Activated CD4-positive, alpha-beta T cell treated with anti-CD3 and anti-CD28 coated beads for 36 hours (primary cell): Measurements from ENCODE around the gene RAB36. TPM values are rescaled to one million over a fixed set of nuclear protein-coding genes. Genes with fewer than 3 reads are reported as not detected.

Experiments used
- ATAC-seq: fragments of 200-7000 bp; cut with Tn5 transposase; one replicate; pipeline ENCODE4 v1.10.0; 2021; ENCODE audit warnings: mild to moderate bottlenecking, moderate library complexity
- CTCF ChIA-PET: fragments of 350-600 bp; sonication (Branson Sonifier 250); formaldehyde crosslinking; loops from one replicate; lab custom pipeline; 2021; ENCODE audit warnings: antibody characterized with exemption; lab: Charles Lee
- POLR2A ChIA-PET: fragments of 350-600 bp; sonication (Branson Sonifier 250); formaldehyde crosslinking; loops from one replicate; lab custom pipeline; 2021; ENCODE audit warnings: antibody characterized with exemption, inconsistent platforms; lab: Charles Lee
- DNase-seq: peaks from one replicate; pipeline ENCODE4 v3.0.0-alpha.2; 2020
- H3K27ac Mint-ChIP-seq: one replicate; pipeline ENCODE4 v1.8.0; 2021; ENCODE audit warnings: mixed read lengths
- H3K27me3 Mint-ChIP-seq: one replicate; pipeline ENCODE4 v1.8.0; 2021; ENCODE audit warnings: mixed read lengths
- H3K36me3 Mint-ChIP-seq: one replicate; pipeline ENCODE4 v1.8.0; 2021; ENCODE audit warnings: low read depth, mixed read lengths
- H3K4me1 Mint-ChIP-seq: one replicate; pipeline ENCODE4 v1.8.0; 2021; ENCODE audit warnings: mixed read lengths
- H3K4me3 Mint-ChIP-seq: one replicate; pipeline ENCODE4 v1.8.0; 2021; ENCODE audit warnings: mild to moderate bottlenecking, moderate library complexity, mixed read lengths
- H3K9me3 Mint-ChIP-seq: one replicate; pipeline ENCODE4 v1.8.0; 2021; ENCODE audit warnings: low read depth, mixed read lengths
- intact Hi-C, 2 experiments: fragments of 100-400 bp; cut with DNase I in 1 of 2; cut with micrococcal nuclease in 1 of 2; formaldehyde crosslinking; loops; one replicate each; pipeline versions ENCODE4 v1.14.2 to v1.15.1; 2022 to 2024; cut with DNase I, micrococcal nuclease
- total RNA-seq, 2 experiments: library from RNA; stranded (reverse); gene quantifications; one replicate each; pipeline ENCODE4 v1.2.3, GENCODE V29; 2021

RAB36 gene
- total RNA-seq, 2 experiments from 2014 or later, result 0.35 to 0.50 TPM

- H3K4me3 Mint-ChIP-seq, result no peak overlapping the region
- CTCF ChIA-PET, result interaction anchor here (1.1 kb wide), 1 partner anchor 22 kb away, joined by 3 read pairs; the partner anchor contains the start of gene RAB36
- intact Hi-C loops, result no loop called here
- DNase-seq (no peak), ATAC-seq (no peak)
- no peaks in the 10 kb centered on the region for H3K27me3 Mint-ChIP-seq
- POLR2A ChIA-PET, result no interaction called here
- H3K27ac Mint-ChIP-seq, result no peak overlapping the region
- no peaks in the 10 kb centered on the region for H3K36me3 Mint-ChIP-seq
- H3K4me1 Mint-ChIP-seq, result no peaks in the 10 kb centered on the region
- H3K9me3 Mint-ChIP-seq, result no peaks in the 10 kb centered on the region
Observed at GRCh38 chr22:23166841-23167616, 21.8 kb downstream of the RAB36 start.

- no peaks in the 10 kb centered on the region for H3K4me1 Mint-ChIP-seq
- POLR2A ChIA-PET, result no interaction called here
- H3K4me3 Mint-ChIP-seq, result no peak overlapping the region
- H3K36me3 Mint-ChIP-seq, result no peaks in the 10 kb centered on the region
- no peaks in the 10 kb centered on the region for H3K9me3 Mint-ChIP-seq
- CTCF ChIA-PET, result interaction anchor here (0.7 to 1.1 kb wide), 2 partner anchors 23 to 150 kb away, joined by 3 read pairs; partner anchors contain the start of gene RAB36
- no peak overlapping the region for H3K27ac Mint-ChIP-seq
- ATAC-seq (no peak), DNase-seq (no peak)
- intact Hi-C loops, result no loop called here
- no peaks in the 10 kb centered on the region for H3K27me3 Mint-ChIP-seq
Observed at GRCh38 chr22:23168391-23169042, 23.2 kb downstream of the RAB36 start.

- ChIA-PET CTCF (interaction anchor here (1.0 kb wide), 1 partner anchor 117 kb away, joined by 3 read pairs; no protein-coding TSS in a partner anchor), POLR2A (no interaction called here)
- Mint-ChIP-seq H3K9me3 (no peaks in the 10 kb centered on the region), H3K36me3 (no peaks in the 10 kb centered on the region), H3K4me3 (no peak overlapping the region), H3K4me1 (peaks cover 2% of the 10 kb centered on the region), H3K27ac (no peak overlapping the region), H3K27me3 (no peaks in the 10 kb centered on the region)
- ATAC-seq, result no peak
- intact Hi-C loops, result no loop called here
- no peak for DNase-seq
Observed at GRCh38 chr22:23169043-23169406, 23.7 kb downstream of the RAB36 start.

GRCh38 chr22:23175817-23176644, 30.8 kb downstream of the RAB36 start:
- CTCF ChIA-PET, result interaction anchor here (0.6 to 5.3 kb wide), 13 partner anchors 22 to 208 kb away, joined by 3 to 72 read pairs (median 6); no protein-coding TSS in a partner anchor
- DNase-seq (no peak), ATAC-seq (no peak)
- Mint-ChIP-seq H3K36me3 (no peaks in the 10 kb centered on the region), H3K27ac (no peak overlapping the region), H3K9me3 (peaks cover 7% of the 10 kb centered on the region), H3K4me1 (peaks cover 20% of the 10 kb centered on the region), H3K27me3 (no peaks in the 10 kb centered on the region), H3K4me3 (no peak overlapping the region)
- intact Hi-C loops, result no loop called here
- POLR2A ChIA-PET, result no interaction called here

- Mint-ChIP-seq H3K4me1 (peaks cover 20% of the 10 kb centered on the region), H3K36me3 (no peaks in the 10 kb centered on the region), H3K4me3 (no peak overlapping the region), H3K9me3 (peaks cover 7% of the 10 kb centered on the region), H3K27ac (no peak overlapping the region), H3K27me3 (no peaks in the 10 kb centered on the region)
- intact Hi-C loops, result no loop called here
- CTCF ChIA-PET, result interaction anchor here (0.6 to 5.3 kb wide), 10 partner anchors 22 to 209 kb away, joined by 3 to 72 read pairs (median 6); no protein-coding TSS in a partner anchor
- POLR2A ChIA-PET, result no interaction called here
- ATAC-seq (no peak), DNase-seq (no peak)
Observed at GRCh38 chr22:23176645-23177027, 31.4 kb downstream of the RAB36 start.

- ChIA-PET POLR2A (no interaction called here), CTCF (interaction anchor here (0.7 to 5.3 kb wide), 11 partner anchors 21 to 248 kb away, joined by 3 to 72 read pairs (median 6); no protein-coding TSS in a partner anchor)
Observed at GRCh38 chr22:23177197-23177596, 31.9 kb downstream of the RAB36 start.

GRCh38 chr22:23178512-23179254, 33.4 kb downstream of the RAB36 start:
- intact Hi-C loops, result loop anchor here (1.0 to 2.0 kb wide), 3 partner anchors 103 to 208 kb away; no protein-coding TSS in a partner anchor
- ATAC-seq (no peak), DNase-seq (peak; percentile 77)
- ChIA-PET CTCF (interaction anchor here (0.6 to 5.3 kb wide), 17 partner anchors 22 to 207 kb away, joined by 3 to 72 read pairs (median 5); no protein-coding TSS in a partner anchor), POLR2A (interaction anchor here (0.5 to 1.2 kb wide), 3 partner anchors 65 to 103 kb away, joined by 3 to 4 read pairs (median 4); no protein-coding TSS in a partner anchor)
- no peaks in the 10 kb centered on the region for H3K27me3 Mint-ChIP-seq
- no peak overlapping the region for H3K27ac Mint-ChIP-seq
- peaks cover 7% of the 10 kb centered on the region for H3K9me3 Mint-ChIP-seq
- peak overlapping the region; percentile 58 for H3K4me3 Mint-ChIP-seq
- peaks cover 39% of the 10 kb centered on the region for H3K4me1 Mint-ChIP-seq
- H3K36me3 Mint-ChIP-seq, result peaks cover 16% of the 10 kb centered on the region

More at GRCh38 chr22:23177197-23177596, 31.9 kb downstream of the RAB36 start:
- DNase-seq (no peak), ATAC-seq (no peak)
- no peak overlapping the region for H3K4me3 Mint-ChIP-seq
- peaks cover 4% of the 10 kb centered on the region for H3K36me3 Mint-ChIP-seq
- H3K27me3 Mint-ChIP-seq, result no peaks in the 10 kb centered on the region
- intact Hi-C loops, result no loop called here
- H3K27ac Mint-ChIP-seq, result no peak overlapping the region
- peaks cover 7% of the 10 kb centered on the region for H3K9me3 Mint-ChIP-seq
- H3K4me1 Mint-ChIP-seq, result peaks cover 24% of the 10 kb centered on the region

- ATAC-seq (no peak), DNase-seq (peak; percentile 50)
- peaks cover 19% of the 10 kb centered on the region for H3K36me3 Mint-ChIP-seq
- ChIA-PET CTCF (interaction anchor here (1.6 to 2.1 kb wide), 4 partner anchors 22 to 102 kb away, joined by 5 to 8 read pairs (median 6); no protein-coding TSS in a partner anchor), POLR2A (interaction anchor here (0.5 to 0.6 kb wide), 2 partner anchors 63 to 99 kb away, joined by 3 to 4 read pairs; no protein-coding TSS in a partner anchor)
- peak overlapping the region; percentile 58 for H3K4me3 Mint-ChIP-seq
- H3K9me3 Mint-ChIP-seq, result peaks cover 7% of the 10 kb centered on the region
- no peaks in the 10 kb centered on the region for H3K27me3 Mint-ChIP-seq
- H3K4me1 Mint-ChIP-seq, result peaks cover 43% of the 10 kb centered on the region
- H3K27ac Mint-ChIP-seq, result peak overlapping the region; percentile 66
- intact Hi-C loops, result loop anchor here (1.0 to 2.0 kb wide), 2 partner anchors 37 to 207 kb away; no protein-coding TSS in a partner anchor
Observed at GRCh38 chr22:23179381-23180299, 34.4 kb downstream of the RAB36 start.

- H3K27ac Mint-ChIP-seq, result peak within 1 kb of the TSS; percentile 66
- POLR2A ChIA-PET, result interaction anchor here (0.6 kb wide), 1 partner anchor 63 kb away, joined by 4 read pairs; no protein-coding TSS in a partner anchor
- CTCF ChIA-PET, result interaction anchor here (1.2 to 2.1 kb wide), 3 partner anchors 24 to 101 kb away, joined by 3 to 8 read pairs (median 3); no protein-coding TSS in a partner anchor
- peak within 1 kb of the TSS; percentile 79 for H3K4me3 Mint-ChIP-seq
- intact Hi-C loops, result loop anchor here in 1 of 2 experiments (1.0 kb wide), 1 partner anchor 38 kb away; no protein-coding TSS in a partner anchor
- no peaks in the 10 kb centered on the region for H3K27me3 Mint-ChIP-seq
- H3K4me1 Mint-ChIP-seq, result peaks cover 48% of the 10 kb centered on the region
- H3K36me3 Mint-ChIP-seq, result peaks cover 20% of the 10 kb centered on the region
- peak; percentile 43 for ATAC-seq
- H3K9me3 Mint-ChIP-seq, result peaks cover 7% of the 10 kb centered on the region
- peak; percentile 72 for DNase-seq
Observed at GRCh38 chr22:23180301-23180892, 35.1 kb downstream of the RAB36 start, which contains the start of gene BCR. TSS of gene BCR (plus strand) at chr22:23180509. CDS start at chr22:23180961, 452 bp downstream.
